HCT116 (cell line): Measurements from ENCODE around the gene ITSN1. TPM values are rescaled to one million over a fixed set of nuclear protein-coding genes. Genes with fewer than 3 reads are reported as not detected.

ENCODE experiments used
- ATAC-seq: fragments of 200-7000 bp; cut with Tn5 transposase; 2 replicates; pipeline ENCODE4 v1.9.1; 2020; ENCODE audit warnings: mild to moderate bottlenecking, moderate library complexity
- BruUV-seq: library from RNA; stranded (reverse); fragments of 400-500 nt; replicated peaks from 2 replicates; lab custom pipeline; 2021; lab: Mats Ljungman, UMichigan
- CTCF ChIA-PET: fragments of 300-600 bp; sonication (Branson Sonifier 250); formaldehyde crosslinking; loops from one replicate; lab custom pipeline; 2021; ENCODE audit warnings: antibody characterized with exemption; lab: Charles Lee
- POLR2A ChIA-PET: fragments of 300-600, 350-600 bp; sonication (Branson Sonifier 250); formaldehyde crosslinking; loops from one replicate; lab custom pipeline; 2021; ENCODE audit warnings: antibody characterized with exemption; lab: Charles Lee
- RAD21 ChIA-PET, 2 experiments: fragments of 300-600 bp; sonication (Branson Sonifier 250); formaldehyde crosslinking; loops; one replicate each; lab custom pipeline; 2023; ENCODE audit warnings: low total read pairs in 2 of 2; ENCODE audit not compliant: uncharacterized antibody in 2 of 2, unreplicated experiment in 2 of 2, low non-redundant PET in 1 of 2; lab: Charles Lee
- DNase-seq: peaks from one replicate; pipeline ENCODE4 v3.0.0-alpha.2; 2010; ENCODE audit warnings: low read depth, low spot score
- H2AFZ ChIP-seq: fragments of 200-600 bp; shearing (Covaris generic), sonication (generic); 2 replicates; pipeline ENCODE4 v1.6.1; 2017; ENCODE audit warnings: low read depth, mixed run types, mixed read lengths, antibody characterized with exemption, low read length; ENCODE audit not compliant: poor library complexity, severe bottlenecking
- H3K27ac ChIP-seq: 2 replicates; pipeline ENCODE4 v1.5.1; 2012; ENCODE audit warnings: low read depth, low read length
- H3K27me3 ChIP-seq: fragments of 200-600 bp; sonication (generic); 2 replicates; pipeline ENCODE4 v1.6.1; 2016; ENCODE audit warnings: mixed run types, low read length, mixed read lengths; ENCODE audit not compliant: insufficient read depth
- H3K36me3 ChIP-seq, 2 experiments: fragments of 200-500 bp in 1 of 2; fragments of 200-600 bp in 1 of 2; sonication (Bioruptor generic) in 1 of 2; sonication (generic) in 1 of 2; 2 replicates each; pipeline versions ENCODE4 v1.5.1 to v1.6.1; 2014 to 2016; ENCODE audit warnings: low read length in 2 of 2, inconsistent platforms in 1 of 2, mixed read lengths in 1 of 2, mixed run types in 1 of 2; ENCODE audit not compliant: insufficient read depth in 2 of 2, control insufficient read depth in 1 of 2
- H3K4me1 ChIP-seq, 2 experiments: fragments of 200-600 bp in 1 of 2; sonication (generic) in 1 of 2; 2 replicates each; pipeline versions ENCODE4 v1.5.1 to v1.6.1; 2012 to 2017; ENCODE audit warnings: low read length in 2 of 2, inconsistent platforms in 1 of 2, mild to moderate bottlenecking in 1 of 2, mixed read lengths in 1 of 2, mixed run types in 1 of 2, moderate library complexity in 1 of 2; ENCODE audit not compliant: insufficient read depth in 2 of 2, control insufficient read depth in 1 of 2
- H3K4me2 ChIP-seq: fragments of 200-600 bp; sonication (generic); 2 replicates; pipeline ENCODE4 v1.6.1; 2017; ENCODE audit warnings: mixed run types, low read length, mixed read lengths
- H3K4me3 ChIP-seq, 2 experiments: fragments of 200-600 bp in 1 of 2; sonication (generic) in 1 of 2; replicated peaks in 1 of 2; 2 replicates each; pipeline ENCODE4 v1.5.1; 2011 to 2016; ENCODE audit warnings: low read length in 2 of 2, control low read depth in 1 of 2, low read depth in 1 of 2, mild to moderate bottlenecking in 1 of 2, mixed read lengths in 1 of 2, mixed run types in 1 of 2
- H3K79me2 ChIP-seq: fragments of 200-600 bp; sonication (generic); 2 replicates; pipeline ENCODE4 v1.6.1; 2017; ENCODE audit warnings: mild to moderate bottlenecking, mixed run types, low read length, moderate library complexity, mixed read lengths; ENCODE audit not compliant: insufficient read depth
- H3K9ac ChIP-seq: fragments of 200-600 bp; sonication (generic); 2 replicates; pipeline ENCODE4 v1.6.1; 2016; ENCODE audit warnings: low read length, mixed read lengths
- H3K9me2 ChIP-seq: fragments of 200-600 bp; sonication (generic), shearing (Covaris generic); 2 replicates; pipeline ENCODE4 v1.6.1; 2017; ENCODE audit warnings: mixed run types, mild to moderate bottlenecking, moderate library complexity; ENCODE audit not compliant: insufficient read depth
- H3K9me3 ChIP-seq, 2 experiments: fragments of 200-500 bp in 1 of 2; fragments of 200-600 bp in 1 of 2; sonication (Bioruptor generic) in 1 of 2; sonication (generic) in 1 of 2; 2 replicates each; pipeline ENCODE4 v1.6.1; 2014 to 2017; ENCODE audit warnings: low read length in 2 of 2, mixed read lengths in 2 of 2, inconsistent platforms in 1 of 2, low read depth in 1 of 2, mild to moderate bottlenecking in 1 of 2, mixed run types in 1 of 2, moderate library complexity in 1 of 2; ENCODE audit not compliant: control insufficient read depth in 1 of 2, insufficient read depth in 1 of 2
- H4K20me1 ChIP-seq: fragments of 200-600 bp; sonication (generic), shearing (Covaris generic); 2 replicates; pipeline ENCODE4 v1.6.1; 2017; ENCODE audit warnings: mixed run types, mild to moderate bottlenecking, moderate library complexity; ENCODE audit not compliant: insufficient read depth
- ATF3 ChIP-seq: IDR thresholded peaks from 2 replicates; pipeline ENCODE4 v1.6.1; 2012
- CEBPB ChIP-seq: IDR thresholded peaks from 2 replicates; pipeline ENCODE4 v1.6.1; 2012; ENCODE audit warnings: low read depth
- CTCF ChIP-seq, 3 experiments: fragments of 200-600 bp in 1 of 3; sonication (generic) in 1 of 3; IDR thresholded peaks in 2 of 3; conservative IDR thresholded peaks in 1 of 3; 2 replicates each; pipeline ENCODE4 v1.5.1; 2012 to 2017; ENCODE audit warnings: low read depth in 2 of 3, low read length in 2 of 3, antibody characterized with exemption in 1 of 3, borderline replicate concordance in 1 of 3, control low read depth in 1 of 3, mild to moderate bottlenecking in 1 of 3, mixed read lengths in 1 of 3, mixed run types in 1 of 3, moderate library complexity in 1 of 3; ENCODE audit not compliant: insufficient read depth in 1 of 3
- EGR1 ChIP-seq: IDR thresholded peaks from 2 replicates; pipeline ENCODE4 v1.6.1; 2012; ENCODE audit warnings: low read depth
- EZH2 ChIP-seq: fragments of 200-600 bp; sonication (generic); IDR thresholded peaks from 2 replicates; pipeline ENCODE4 v1.6.1; 2017; ENCODE audit warnings: antibody characterized with exemption, mixed run types
- EZH2phosphoT487 ChIP-seq: fragments of 200-600 bp; IDR thresholded peaks from 2 replicates; pipeline ENCODE4 v1.6.1; 2018; ENCODE audit warnings: antibody characterized with exemption, borderline replicate concordance
- FOSL1 ChIP-seq: IDR thresholded peaks from 2 replicates; pipeline ENCODE4 v1.6.1; 2012; ENCODE audit warnings: low read depth
- JUND ChIP-seq: IDR thresholded peaks from 2 replicates; pipeline ENCODE4 v1.6.1; 2012
- MAX ChIP-seq: IDR thresholded peaks from 2 replicates; pipeline ENCODE4 v1.6.1; 2012
- POLR2A ChIP-seq: IDR thresholded peaks from 2 replicates; pipeline ENCODE4 v1.7.0; 2011; ENCODE audit warnings: borderline replicate concordance; ENCODE audit not compliant: insufficient read depth, insufficient read length; ENCODE audit errors: extremely low read depth
- RAD21 ChIP-seq: IDR thresholded peaks from 2 replicates; pipeline ENCODE4 v1.6.1; 2012; ENCODE audit warnings: low read depth, mild to moderate bottlenecking
- SP1 ChIP-seq: IDR thresholded peaks from 2 replicates; pipeline ENCODE4 v1.6.1; 2012; ENCODE audit warnings: low read depth
- TCF7L2 ChIP-seq: IDR thresholded peaks from 2 replicates; pipeline ENCODE4 v1.7.0; 2011; ENCODE audit warnings: borderline replicate concordance, inconsistent platforms; ENCODE audit not compliant: insufficient read depth, insufficient read length; ENCODE audit errors: extremely low read depth
- YY1 ChIP-seq: IDR thresholded peaks from 2 replicates; pipeline ENCODE4 v1.6.1; 2011; ENCODE audit warnings: low read length, low read depth, moderate library complexity, mild to moderate bottlenecking; ENCODE audit not compliant: insufficient replicate concordance; ENCODE audit errors: extremely low read depth
- intact Hi-C: fragments of 100-400 bp; cut with micrococcal nuclease; formaldehyde crosslinking; loops from 2 replicates; pipeline ENCODE4 v1.10.0; 2022
- total RNA-seq: library from RNA; stranded (reverse); gene quantifications from one replicate; pipeline ENCODE4 v1.2.1, GENCODE V29; 2021; ENCODE audit not compliant: unreplicated experiment

The ITSN1 gene
- total RNA-seq, 1 experiment from 2014 or later, result 25.8 TPM

DNA sequence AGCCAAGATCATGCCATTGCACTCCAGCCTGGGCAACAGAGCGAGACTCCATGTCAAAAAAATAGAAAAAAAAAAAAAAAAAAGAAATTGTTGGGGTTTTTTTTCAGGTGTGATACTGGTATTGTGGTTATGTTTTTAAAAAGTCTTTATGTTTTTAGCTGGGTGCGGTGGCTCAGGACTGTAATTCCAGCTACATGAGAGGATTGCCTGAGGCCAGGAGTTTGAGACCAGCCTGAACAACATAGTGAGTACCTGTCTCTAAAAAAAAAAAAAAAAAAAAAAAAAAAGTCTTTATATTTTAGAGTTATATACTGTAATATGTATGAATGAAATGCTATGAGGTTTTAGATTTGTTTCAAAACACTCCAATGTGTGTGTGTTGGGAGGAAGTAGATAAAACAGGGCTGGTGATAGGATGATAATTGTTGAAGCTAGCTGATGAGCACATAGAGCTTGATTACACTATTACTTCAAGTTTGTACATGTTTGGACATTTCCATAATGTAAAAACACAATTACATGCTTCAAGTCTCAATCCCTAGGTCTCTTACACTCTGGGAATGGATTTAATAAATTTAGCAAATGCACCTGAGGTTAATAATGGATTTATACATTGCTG lies 303.5 kb downstream of the ITSN1 start (continued):
- no peak for TF ChIP-seq CTCF (IDR thresholded peaks at IDR 0.05 in 2 of 3, conservative IDR thresholded peaks at IDR 0.05 in 1 of 3; ENCODE audit: borderline replicate concordance in 1 of 3, insufficient read depth in 1 of 3, low read depth in 2 of 3, low read length in 2 of 3)
- no peak for TF ChIP-seq RAD21
- no peak for TF ChIP-seq MAX
- TF ChIP-seq, all 23 proteins: peak for 0

- ChIA-PET CTCF (interaction anchor here (0.9 to 2.7 kb wide), 4 partner anchors 14 to 420 kb away, joined by 3 to 15 read pairs (median 4); no protein-coding TSS in a partner anchor), RAD21 (interaction anchor here (0.7 to 1.1 kb wide), 3 partner anchors 207 to 400 kb away, joined by 3 to 4 read pairs (median 3); no protein-coding TSS in a partner anchor), POLR2A (interaction anchor here (0.9 to 1.5 kb wide), 3 partner anchors 9 to 29 kb away, joined by 4 to 5 read pairs (median 4); no protein-coding TSS in a partner anchor)
- H3K4me3 ChIP-seq, result peak overlapping the region; percentile 34 to 52
- H3K36me3 ChIP-seq, result no peaks in the 10 kb centered on the region
- H3K9me2 ChIP-seq, result no peaks in the 10 kb centered on the region
- intact Hi-C loops, result loop anchor here (10.0 kb wide), 1 partner anchor 127 kb away; the partner anchor contains the start of genes MRPS6 and SLC5A3
- peak overlapping the region; percentile 86 for H3K27ac ChIP-seq
- H3K9me3 ChIP-seq, result no peaks in the 10 kb centered on the region
- no peaks in the 10 kb centered on the region for H3K79me2 ChIP-seq
- peak overlapping the region; percentile 65 for H3K9ac ChIP-seq
- peak overlapping the region; percentile 74 for H2AFZ ChIP-seq
- peaks cover 32 to 43% of the 10 kb centered on the region in 2 experiments for H3K4me1 ChIP-seq
- H3K27me3 ChIP-seq, result no peaks in the 10 kb centered on the region
- DNase-seq, result peak; percentile 93
- peak; percentile 93 for ATAC-seq
- BruUV-seq, result no TSS peak
- no peaks in the 10 kb centered on the region for H4K20me1 ChIP-seq
- H3K4me2 ChIP-seq, result peak overlapping the region; percentile 86
- TF ChIP-seq CEBPB, result peak; percentile 50; the same call in 1 of the 2 replicates
- no peak for TF ChIP-seq CTCF (IDR thresholded peaks at IDR 0.05 in 2 of 3, conservative IDR thresholded peaks at IDR 0.05 in 1 of 3; ENCODE audit: borderline replicate concordance in 1 of 3, insufficient read depth in 1 of 3, low read depth in 2 of 3, low read length in 2 of 3)
- no peak for TF ChIP-seq EZH2
- TF ChIP-seq SP1, result peak; percentile 88
- TF ChIP-seq JUND, result peak; percentile 86
- TF ChIP-seq POLR2A, result no peak
- no peak for TF ChIP-seq TCF7L2
- TF ChIP-seq FOSL1, result peak; percentile 88
- peak; percentile 10 for TF ChIP-seq YY1
- TF ChIP-seq EZH2phosphoT487, result no peak
- no peak for TF ChIP-seq ATF3
- TF ChIP-seq EGR1, result no peak
Measured at GRCh38 chr21:33947451-33948095, 305.3 kb downstream of the ITSN1 start.
